Ishikawa (cell line): ENCODE measurements around the gene ZNF486.

ENCODE experiments used
- EGR1 ChIP-seq: IDR thresholded peaks from 2 replicates; pipeline ENCODE4 v1.6.1; 2012
- NFIC ChIP-seq: IDR thresholded peaks from 2 replicates; pipeline ENCODE4 v1.6.1; 2012
- RAD21 ChIP-seq: IDR thresholded peaks from 2 replicates; pipeline ENCODE4 v1.6.1; 2012; ENCODE audit warnings: low read depth
- TAF1 ChIP-seq: IDR thresholded peaks from 2 replicates; pipeline ENCODE4 v1.6.1; 2012; ENCODE audit warnings: low read depth, mild to moderate bottlenecking
- TEAD4 ChIP-seq: IDR thresholded peaks from 2 replicates; pipeline ENCODE4 v1.6.1; 2012
- YY1 ChIP-seq: IDR thresholded peaks from 2 replicates; pipeline ENCODE4 v1.6.1; 2012; ENCODE audit warnings: low read depth
- TF ChIP-seq, protein P1 (sequence below): IDR thresholded peaks from 2 replicates; pipeline ENCODE4 v1.6.1; 2012

DNA sequence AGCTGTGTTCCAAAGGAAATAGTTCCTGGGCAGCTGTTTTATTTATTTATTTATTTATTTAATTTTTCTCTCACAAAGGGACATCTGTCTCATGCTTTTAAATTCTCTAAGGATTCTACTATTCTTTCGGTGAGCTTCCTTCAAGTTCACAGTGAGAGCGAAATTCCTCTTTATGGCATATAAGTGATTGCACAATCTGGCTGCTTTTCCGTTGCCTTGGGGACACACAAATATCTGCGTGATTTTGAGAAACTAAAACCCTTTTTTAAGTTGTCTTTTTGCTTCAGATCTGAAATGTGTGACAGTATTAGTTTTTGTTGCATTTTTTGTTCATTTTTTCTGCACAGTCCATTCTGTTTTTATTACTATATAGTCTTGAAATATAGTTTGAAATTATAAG lies 19.2 kb downstream of the ZNF486 start:
- TF ChIP-seq, protein P1, sequence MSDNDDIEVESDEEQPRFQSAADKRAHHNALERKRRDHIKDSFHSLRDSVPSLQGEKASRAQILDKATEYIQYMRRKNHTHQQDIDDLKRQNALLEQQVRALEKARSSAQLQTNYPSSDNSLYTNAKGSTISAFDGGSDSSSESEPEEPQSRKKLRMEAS, result no peak
- TF ChIP-seq RAD21 (no peak), TAF1 (no peak), TEAD4 (no peak), NFIC (no peak), EGR1 (no peak), YY1 (no peak)
